ENCODE results near the gene HDAC1. TPM values are rescaled to one million over a fixed set of nuclear protein-coding genes. Genes with fewer than 3 reads are reported as not detected.
A peak's percentile ranks its signal among the peaks of the same experiment; 100 is the strongest.
"Not testable (repeated sequence)": the region's sequence is repeated elsewhere in the genome, so short reads cannot be mapped to it uniquely, and the experiment has no call there.

HDAC1 gene
- total RNA-seq, 2 experiments from 2014 or later, result 56.9 to 61.0 TPM

GRCh38 chr1:32286763-32287162 is 5.1 kb upstream of the HDAC1 start:
- no peak overlapping the region for H3K27ac Mint-ChIP-seq
- no peaks in the 10 kb centered on the region for H3K27me3 Mint-ChIP-seq
- H3K4me3 ChIP-seq (ENCODE audit: low read length), result no peak overlapping the region
- ChIA-PET CTCF (no interaction called here), POLR2A (interaction anchor here (1.0 to 9.2 kb wide), 3 partner anchors 8 to 49 kb away, joined by 3 to 175 read pairs (median 4); partner anchors contain the start of genes FAM167B, LCK and MARCKSL1)
- H3K4me1 ChIP-seq (ENCODE audit: insufficient read depth, low read length), result peaks cover 23% of the 10 kb centered on the region
- H3K36me3 Mint-ChIP-seq (ENCODE audit: low read depth), result peaks cover 56% of the 10 kb centered on the region
- no peaks in the 10 kb centered on the region for H3K9me3 ChIP-seq (ENCODE audit: control insufficient read depth in 1 of 2, insufficient read depth in 1 of 2, low read length in 2 of 2)
- H3K36me3 ChIP-seq (ENCODE audit: insufficient read depth, low read length), result peaks cover 50% of the 10 kb centered on the region
- no peak overlapping the region for H3K27ac ChIP-seq (ENCODE audit: low read depth in 1 of 2, low read length in 2 of 2)
- no peaks in the 10 kb centered on the region for H3K27me3 ChIP-seq (ENCODE audit: control insufficient read depth in 1 of 2, insufficient read depth in 2 of 2, low read length in 2 of 2)
- H3K4me1 Mint-ChIP-seq (ENCODE audit: low read depth), result peaks cover 15% of the 10 kb centered on the region
- no peak for DNase-seq
- H3K4me3 Mint-ChIP-seq, result peak overlapping the region; percentile 30
- no peak for TF ChIP-seq CTCF (IDR thresholded peaks at IDR 0.05)
- H3K9me3 Mint-ChIP-seq, result no peaks in the 10 kb centered on the region
- ATAC-seq (ENCODE audit: poor library complexity), result no peak
- intact Hi-C loops (cut with DNase I, micrococcal nuclease), result no loop called here

- CTCF ChIA-PET, result interaction anchor here (1.9 to 2.8 kb wide), 2 partner anchors 41 to 74 kb away, joined by 5 to 12 read pairs; no protein-coding TSS in a partner anchor
- DNase-seq, result no peak
- H3K4me1 Mint-ChIP-seq (ENCODE audit: low read depth), result peaks cover 31% of the 10 kb centered on the region
- Histone ChIP-seq H3K36me3 (ENCODE audit: insufficient read depth, low read length) (peaks cover 27% of the 10 kb centered on the region), H3K4me3 (ENCODE audit: low read length) (no peak overlapping the region), H3K27me3 (ENCODE audit: control insufficient read depth in 1 of 2, insufficient read depth in 2 of 2, low read length in 2 of 2) (no peaks in the 10 kb centered on the region), H3K27ac (ENCODE audit: low read depth in 1 of 2, low read length in 2 of 2) (no peak overlapping the region), H3K9me3 (ENCODE audit: control insufficient read depth in 1 of 2, insufficient read depth in 1 of 2, low read length in 2 of 2) (no peaks in the 10 kb centered on the region), H3K4me1 (ENCODE audit: insufficient read depth, low read length) (peaks cover 41% of the 10 kb centered on the region)
- H3K4me3 Mint-ChIP-seq, result no peak overlapping the region
- no peaks in the 10 kb centered on the region for H3K9me3 Mint-ChIP-seq
- POLR2A ChIA-PET, result interaction anchor here (0.6 to 9.2 kb wide), 6 partner anchors 9 to 228 kb away, joined by 3 to 175 read pairs (median 30); partner anchors contain the start of genes FAM167B, LCK and MARCKSL1
- ATAC-seq (ENCODE audit: poor library complexity), result no peak
- H3K27me3 Mint-ChIP-seq, result no peaks in the 10 kb centered on the region
- peaks cover 44% of the 10 kb centered on the region for H3K36me3 Mint-ChIP-seq (ENCODE audit: low read depth)
- intact Hi-C loops (cut with DNase I, micrococcal nuclease), result no loop called here
- H3K27ac Mint-ChIP-seq, result no peak overlapping the region
- no peak for TF ChIP-seq CTCF (IDR thresholded peaks at IDR 0.05)
Measured at GRCh38 chr1:32289256-32289655, 2.6 kb upstream of the HDAC1 start.

GRCh38 chr1:32291145-32291707 is 657 bp upstream of the HDAC1 start:
- H3K27ac ChIP-seq (ENCODE audit: low read depth in 1 of 2, low read length in 2 of 2), result peak overlapping the region; percentile 81
- H3K27ac Mint-ChIP-seq, result peak overlapping the region; percentile 92
- H3K27me3 ChIP-seq (ENCODE audit: control insufficient read depth in 1 of 2, insufficient read depth in 2 of 2, low read length in 2 of 2), result no peaks in the 10 kb centered on the region
- ChIA-PET POLR2A (interaction anchor here (0.7 to 9.2 kb wide), 37 partner anchors 8 to 360 kb away, joined by 3 to 175 read pairs (median 6); partner anchors contain the start of genes BSDC1, CCDC28B, FAM167B and KHDRBS1), CTCF (interaction anchor here (0.8 to 3.2 kb wide), 15 partner anchors 10 to 97 kb away, joined by 3 to 27 read pairs (median 3); partner anchors contain the start of gene MARCKSL1)
- no peak for TF ChIP-seq CTCF (IDR thresholded peaks at IDR 0.05)
- peaks cover 21% of the 10 kb centered on the region for H3K36me3 ChIP-seq (ENCODE audit: insufficient read depth, low read length)
- intact Hi-C loops (cut with DNase I, micrococcal nuclease), result loop anchor here in 1 of 2 experiments (2.0 to 5.0 kb wide), 4 partner anchors 16 to 184 kb away; partner anchors contain the start of genes CCDC28B, KPNA6 and LCK
- peaks cover 41% of the 10 kb centered on the region for H3K36me3 Mint-ChIP-seq (ENCODE audit: low read depth)
- H3K4me3 ChIP-seq (ENCODE audit: low read length), result peak overlapping the region; percentile 98
- H3K4me1 Mint-ChIP-seq (ENCODE audit: low read depth), result peaks cover 47% of the 10 kb centered on the region
- no peaks in the 10 kb centered on the region for H3K27me3 Mint-ChIP-seq
- no peaks in the 10 kb centered on the region for H3K9me3 Mint-ChIP-seq
- no peaks in the 10 kb centered on the region for H3K9me3 ChIP-seq (ENCODE audit: control insufficient read depth in 1 of 2, insufficient read depth in 1 of 2, low read length in 2 of 2)
- DNase-seq (no peak), ATAC-seq (ENCODE audit: poor library complexity) (no peak)
- peak overlapping the region; percentile 100 for H3K4me3 Mint-ChIP-seq
- peaks cover 60% of the 10 kb centered on the region for H3K4me1 ChIP-seq (ENCODE audit: insufficient read depth, low read length)

- H3K4me3 Mint-ChIP-seq; H3K27ac ChIP-seq (ENCODE audit: low read depth in 1 of 2, low read length in 2 of 2); H3K27me3 Mint-ChIP-seq; POLR2A ChIA-PET; H3K9me3 Mint-ChIP-seq; CTCF ChIA-PET; ATAC-seq (ENCODE audit: poor library complexity); H3K27me3 ChIP-seq (ENCODE audit: control insufficient read depth in 1 of 2, insufficient read depth in 2 of 2, low read length in 2 of 2); H3K9me3 ChIP-seq (ENCODE audit: control insufficient read depth in 1 of 2, insufficient read depth in 1 of 2, low read length in 2 of 2); H3K4me3 ChIP-seq (ENCODE audit: low read length); DNase-seq: not testable (repeated sequence)
- intact Hi-C loops (cut with DNase I, micrococcal nuclease), result loop anchor here in 1 of 2 experiments (5.0 kb wide), 1 partner anchor 54 kb away; no protein-coding TSS in a partner anchor
- peaks cover 65% of the 10 kb centered on the region for H3K4me1 ChIP-seq (ENCODE audit: insufficient read depth, low read length)
- H3K36me3 ChIP-seq (ENCODE audit: insufficient read depth, low read length), result peaks cover 39% of the 10 kb centered on the region
- Mint-ChIP-seq H3K36me3 (ENCODE audit: low read depth) (peaks cover 54% of the 10 kb centered on the region), H3K27ac (peak overlapping the region; percentile 56), H3K4me1 (ENCODE audit: low read depth) (peaks cover 70% of the 10 kb centered on the region)
Measured at GRCh38 chr1:32298211-32298610, 6.3 kb downstream of the HDAC1 start.
